Osteocyte (in vitro differentiated cells): Measurements from ENCODE around the gene REXO4. TPM values are rescaled to one million over a fixed set of nuclear protein-coding genes. Genes with fewer than 3 reads are reported as not detected.
A peak's percentile ranks its signal among the peaks of the same experiment; 100 is the strongest.

Experiments used
- DNase-seq: peaks from one replicate; pipeline ENCODE4 v3.0.0; 2021; ENCODE audit warnings: mixed read lengths; ENCODE audit not compliant: unreplicated experiment; ENCODE audit errors: extremely low spot score
- H3K27ac Mint-ChIP-seq: one replicate; pipeline ENCODE4 v1.8.0; 2021; ENCODE audit warnings: mild to moderate bottlenecking, mixed read lengths; ENCODE audit not compliant: unreplicated experiment
- H3K27me3 Mint-ChIP-seq: one replicate; pipeline ENCODE4 v1.8.0; 2021; ENCODE audit warnings: mixed read lengths; ENCODE audit not compliant: unreplicated experiment
- H3K36me3 Mint-ChIP-seq: one replicate; pipeline ENCODE4 v1.8.0; 2021; ENCODE audit warnings: mixed read lengths; ENCODE audit not compliant: unreplicated experiment
- H3K4me1 Mint-ChIP-seq: one replicate; pipeline ENCODE4 v1.8.0; 2021; ENCODE audit warnings: mixed read lengths; ENCODE audit not compliant: unreplicated experiment
- H3K4me3 Mint-ChIP-seq: one replicate; pipeline ENCODE4 v1.8.0; 2021; ENCODE audit warnings: mild to moderate bottlenecking, moderate library complexity, mixed read lengths; ENCODE audit not compliant: unreplicated experiment
- H3K9me3 Mint-ChIP-seq: one replicate; pipeline ENCODE4 v1.8.0; 2021; ENCODE audit warnings: mixed read lengths; ENCODE audit not compliant: unreplicated experiment
- CTCF ChIP-seq: fragments of 200-600 bp; sonication (generic); IDR thresholded peaks from 2 replicates; pipeline ENCODE4 v1.5.0; 2021; ENCODE audit warnings: antibody characterized with exemption, mild to moderate bottlenecking, moderate library complexity
- total RNA-seq: library from RNA; stranded (reverse); gene quantifications from 2 replicates; pipeline ENCODE4 v1.2.1, GENCODE V29; 2021

The REXO4 gene
- total RNA-seq, 1 donor from 2014 or later: 22.2 TPM

- Mint-ChIP-seq H3K36me3 (peaks cover 25% of the 10 kb centered on the region), H3K9me3 (no peaks in the 10 kb centered on the region), H3K27ac (no peak overlapping the region), H3K4me1 (peaks cover 49% of the 10 kb centered on the region), H3K4me3 (no peak overlapping the region), H3K27me3 (no peaks in the 10 kb centered on the region)
- no peak for TF ChIP-seq CTCF
- DNase-seq: no peak
Observed at GRCh38 chr9:133369422-133369821, 48.4 kb downstream of the REXO4 start.

GRCh38 chr9:133368249-133368881 lies 49.4 kb downstream of the REXO4 start:
- Mint-ChIP-seq H3K27ac (peak overlapping the region; percentile 69), H3K4me3 (no peak overlapping the region), H3K36me3 (peaks cover 32% of the 10 kb centered on the region), H3K9me3 (no peaks in the 10 kb centered on the region), H3K27me3 (no peaks in the 10 kb centered on the region), H3K4me1 (peaks cover 44% of the 10 kb centered on the region)
- TF ChIP-seq CTCF: no peak
- no peak for DNase-seq

GRCh38 chr9:133367778-133368177 lies 50.0 kb downstream of the REXO4 start:
- no peak for DNase-seq
- Mint-ChIP-seq H3K4me3 (no peak overlapping the region), H3K9me3 (no peaks in the 10 kb centered on the region), H3K4me1 (peaks cover 41% of the 10 kb centered on the region), H3K27me3 (no peaks in the 10 kb centered on the region), H3K36me3 (peaks cover 35% of the 10 kb centered on the region), H3K27ac (no peak overlapping the region)
- no peak for TF ChIP-seq CTCF

- Mint-ChIP-seq H3K36me3 (peaks cover 35% of the 10 kb centered on the region), H3K27ac (no peak overlapping the region), H3K4me3 (no peak overlapping the region), H3K4me1 (peaks cover 37% of the 10 kb centered on the region), H3K27me3 (no peaks in the 10 kb centered on the region), H3K9me3 (no peaks in the 10 kb centered on the region)
- no peak for TF ChIP-seq CTCF
- no peak for DNase-seq
Observed at GRCh38 chr9:133367221-133367620, 50.6 kb downstream of the REXO4 start.

- Mint-ChIP-seq H3K4me1 (peaks cover 35% of the 10 kb centered on the region), H3K27me3 (no peaks in the 10 kb centered on the region), H3K4me3 (no peak overlapping the region), H3K36me3 (peaks cover 40% of the 10 kb centered on the region), H3K27ac (no peak overlapping the region), H3K9me3 (no peaks in the 10 kb centered on the region)
- no peak for DNase-seq
- TF ChIP-seq CTCF: no peak
Observed at GRCh38 chr9:133366435-133366834, 51.4 kb downstream of the REXO4 start.
